ENCODE measurements around the gene TLN1. TPM values are rescaled to one million over a fixed set of nuclear protein-coding genes. Genes with fewer than 3 reads are reported as not detected.
A peak's percentile ranks its signal among the peaks of the same experiment; 100 is the strongest.

Gene TLN1
- total RNA-seq, 1 donor from 2014 or later: 684 TPM

GRCh38 chr9:35652829-35653209 lies 79.2 kb downstream of the TLN1 start:
- no peak for TF ChIP-seq CTCF (IDR thresholded peaks at IDR 0.05)

GRCh38 chr9:35651956-35652828 lies 79.8 kb downstream of the TLN1 start:
- Mint-ChIP-seq H3K9me3 (ENCODE audit: low read depth) (no peaks in the 10 kb centered on the region), H3K4me3 (ENCODE audit: unreplicated experiment) (no peak overlapping the region), H3K4me1 (ENCODE audit: low read depth) (peaks cover 19% of the 10 kb centered on the region), H3K36me3 (ENCODE audit: low read depth) (no peaks in the 10 kb centered on the region), H3K27ac (ENCODE audit: unreplicated experiment) (no peak overlapping the region), H3K27me3 (ENCODE audit: low read depth) (no peaks in the 10 kb centered on the region)
- peak; percentile 9 for DNase-seq (ENCODE audit: low spot score)
- no peak for TF ChIP-seq CTCF (IDR thresholded peaks at IDR 0.05)

More at GRCh38 chr9:35652829-35653209, 79.2 kb downstream of the TLN1 start:
- H3K36me3 Mint-ChIP-seq (ENCODE audit: low read depth): no peaks in the 10 kb centered on the region
- peak; percentile 4 for DNase-seq (ENCODE audit: low spot score)
- H3K27me3 Mint-ChIP-seq (ENCODE audit: low read depth): no peaks in the 10 kb centered on the region
- H3K4me3 Mint-ChIP-seq (ENCODE audit: unreplicated experiment): no peak overlapping the region
- H3K27ac Mint-ChIP-seq (ENCODE audit: unreplicated experiment): no peak overlapping the region
- H3K4me1 Mint-ChIP-seq (ENCODE audit: low read depth): peaks cover 20% of the 10 kb centered on the region
- no peaks in the 10 kb centered on the region for H3K9me3 Mint-ChIP-seq (ENCODE audit: low read depth)

GRCh38 chr9:35650341-35651158 lies 81.4 kb downstream of the TLN1 start, which contains the start of gene SIT1:
Gene SIT1 (minus strand): TSS chr9:35650931. CDS start chr9:35650853, 78 bp downstream.
- Mint-ChIP-seq H3K36me3 (ENCODE audit: low read depth) (no peaks in the 10 kb centered on the region), H3K27ac (ENCODE audit: unreplicated experiment) (no peak within 1 kb of the TSS), H3K4me3 (ENCODE audit: unreplicated experiment) (no peak within 1 kb of the TSS), H3K9me3 (ENCODE audit: low read depth) (no peaks in the 10 kb centered on the region), H3K27me3 (ENCODE audit: low read depth) (no peaks in the 10 kb centered on the region), H3K4me1 (ENCODE audit: low read depth) (peaks cover 21% of the 10 kb centered on the region)
- no peak for TF ChIP-seq CTCF (IDR thresholded peaks at IDR 0.05)
- DNase-seq (ENCODE audit: low spot score): no peak

GRCh38 chr9:35649431-35650340 lies 82.3 kb downstream of the TLN1 start:
- DNase-seq (ENCODE audit: low spot score): no peak
- no peaks in the 10 kb centered on the region for H3K27me3 Mint-ChIP-seq (ENCODE audit: low read depth)
- no peaks in the 10 kb centered on the region for H3K36me3 Mint-ChIP-seq (ENCODE audit: low read depth)
- H3K4me1 Mint-ChIP-seq (ENCODE audit: low read depth): peaks cover 22% of the 10 kb centered on the region
- no peaks in the 10 kb centered on the region for H3K9me3 Mint-ChIP-seq (ENCODE audit: low read depth)
- no peak overlapping the region for H3K27ac Mint-ChIP-seq (ENCODE audit: unreplicated experiment)
- no peak for TF ChIP-seq CTCF (IDR thresholded peaks at IDR 0.05)
- H3K4me3 Mint-ChIP-seq (ENCODE audit: unreplicated experiment): no peak overlapping the region

Small RNA genes lying within 50 kb of the gene (microRNA-seq; reads per million reads assigned to microRNA genes)
- gene MIR6852 (ENCODE audit: borderline number of aligned reads) (3.3 reads per million), gene MIR6853 (ENCODE audit: borderline number of aligned reads) (1.7 reads per million)

Other genes starting within 250 kb of the TLN1 start
- 96.3 to 135 TPM (median 107 TPM) in 3 replicates for gene RUSC2, start 242.1 kb downstream of the TLN1 start, total RNA-seq
- 50.7 to 54.7 TPM (median 54.3 TPM) in 3 replicates for gene TESK1, start 126.9 kb downstream of the TLN1 start, total RNA-seq
- 0.51 to 1.1 TPM (median 1.1 TPM) in 3 replicates for gene CD72, start 113.8 kb downstream of the TLN1 start, total RNA-seq
- not detected in 3 replicates for gene SIT1, start 81.3 kb downstream of the TLN1 start, total RNA-seq
- 11,782 to 13,339 TPM (median 12,386 TPM) in 3 replicates for gene RMRP, start 74.2 kb downstream of the TLN1 start, total RNA-seq
- 31.1 to 55.2 TPM (median 52.2 TPM) in 3 replicates for gene CCDC107, start 73.9 kb downstream of the TLN1 start, total RNA-seq
- gene ARHGEF39, start 67.0 kb downstream of the TLN1 start, total RNA-seq: 0.79 to 2.3 TPM (median 0.85 TPM) in 3 replicates
- gene CA9, start 58.3 kb downstream of the TLN1 start, total RNA-seq: 2.9 to 3.6 TPM in 2 of 3 replicates, not detected in the other
- gene TPM2, start 42.3 kb downstream of the TLN1 start, total RNA-seq: 498 to 2,023 TPM (median 2,016 TPM) in 3 replicates
- gene CREB3, start 471 bp upstream of the TLN1 start, total RNA-seq: 55.5 to 63.4 TPM (median 56.7 TPM) in 3 replicates
- 50.9 to 52.1 TPM (median 51.6 TPM) in 3 replicates for gene GBA2, start 17.0 kb upstream of the TLN1 start, total RNA-seq
- gene RGP1, start 17.1 kb upstream of the TLN1 start, total RNA-seq: 27.7 to 28.6 TPM (median 27.9 TPM) in 3 replicates
- not detected in 3 replicates for gene MSMP, start 22.1 kb upstream of the TLN1 start, total RNA-seq
- 38.3 to 46.2 TPM (median 40.2 TPM) in 3 replicates for gene NPR2, start 59.4 kb upstream of the TLN1 start, total RNA-seq
- gene SPAG8, start 80.1 kb upstream of the TLN1 start, total RNA-seq: 0.30 to 3.3 TPM (median 0.82 TPM) in 3 replicates
- 30.3 to 32.8 TPM (median 32.0 TPM) in 3 replicates for gene HINT2, start 82.8 kb upstream of the TLN1 start, total RNA-seq
- not detected in 3 replicates for gene FAM221B, start 96.5 kb upstream of the TLN1 start, total RNA-seq
- gene TMEM8B, start 97.0 kb upstream of the TLN1 start, total RNA-seq: 17.4 to 18.2 TPM (median 18.1 TPM) in 3 replicates
- not detected in 3 replicates for gene OR13J1, start 138.2 kb upstream of the TLN1 start, total RNA-seq
- 7.2 to 16.6 TPM (median 7.8 TPM) in 3 replicates for gene HRCT1, start 174.0 kb upstream of the TLN1 start, total RNA-seq
- gene SPAAR, start 177.3 kb upstream of the TLN1 start, total RNA-seq: 0.70 to 1.3 TPM (median 0.77 TPM) in 3 replicates
- gene OR2S2, start 226.0 kb upstream of the TLN1 start, total RNA-seq: not detected in 3 replicates